Liver (tissue), 2 donors: ENCODE measurements around the gene GALC.

ENCODE experiments used
- RAD21 ChIP-seq, 2 donors: IDR thresholded peaks; 2 replicates each; pipeline ENCODE4 v1.6.1; 2016; ENCODE audit warnings: antibody characterized with exemption in 2 of 2, mild to moderate bottlenecking in 2 of 2
- TF ChIP-seq, protein P1 (sequence below): IDR thresholded peaks from 2 replicates; pipeline ENCODE4 v1.6.1; 2016; ENCODE audit warnings: antibody characterized with exemption, mild to moderate bottlenecking
- donor health status: healthy.

- TF ChIP-seq RAD21 (IDR thresholded peaks at IDR 0.05) = peak; percentile 77 to 78
- TF ChIP-seq, protein P1, sequence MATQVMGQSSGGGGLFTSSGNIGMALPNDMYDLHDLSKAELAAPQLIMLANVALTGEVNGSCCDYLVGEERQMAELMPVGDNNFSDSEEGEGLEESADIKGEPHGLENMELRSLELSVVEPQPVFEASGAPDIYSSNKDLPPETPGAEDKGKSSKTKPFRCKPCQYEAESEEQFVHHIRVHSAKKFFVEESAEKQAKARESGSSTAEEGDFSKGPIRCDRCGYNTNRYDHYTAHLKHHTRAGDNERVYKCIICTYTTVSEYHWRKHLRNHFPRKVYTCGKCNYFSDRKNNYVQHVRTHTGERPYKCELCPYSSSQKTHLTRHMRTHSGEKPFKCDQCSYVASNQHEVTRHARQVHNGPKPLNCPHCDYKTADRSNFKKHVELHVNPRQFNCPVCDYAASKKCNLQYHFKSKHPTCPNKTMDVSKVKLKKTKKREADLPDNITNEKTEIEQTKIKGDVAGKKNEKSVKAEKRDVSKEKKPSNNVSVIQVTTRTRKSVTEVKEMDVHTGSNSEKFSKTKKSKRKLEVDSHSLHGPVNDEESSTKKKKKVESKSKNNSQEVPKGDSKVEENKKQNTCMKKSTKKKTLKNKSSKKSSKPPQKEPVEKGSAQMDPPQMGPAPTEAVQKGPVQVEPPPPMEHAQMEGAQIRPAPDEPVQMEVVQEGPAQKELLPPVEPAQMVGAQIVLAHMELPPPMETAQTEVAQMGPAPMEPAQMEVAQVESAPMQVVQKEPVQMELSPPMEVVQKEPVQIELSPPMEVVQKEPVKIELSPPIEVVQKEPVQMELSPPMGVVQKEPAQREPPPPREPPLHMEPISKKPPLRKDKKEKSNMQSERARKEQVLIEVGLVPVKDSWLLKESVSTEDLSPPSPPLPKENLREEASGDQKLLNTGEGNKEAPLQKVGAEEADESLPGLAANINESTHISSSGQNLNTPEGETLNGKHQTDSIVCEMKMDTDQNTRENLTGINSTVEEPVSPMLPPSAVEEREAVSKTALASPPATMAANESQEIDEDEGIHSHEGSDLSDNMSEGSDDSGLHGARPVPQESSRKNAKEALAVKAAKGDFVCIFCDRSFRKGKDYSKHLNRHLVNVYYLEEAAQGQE = no peak
Measured at GRCh38 chr14:87944987-87945604, 47.9 kb downstream of the GALC start.
